NCI-H226 (cell line): Measurements from ENCODE around the gene PLCB4.
"Not testable (repeated sequence)": the region's sequence is repeated elsewhere in the genome, so short reads cannot be mapped to it uniquely, and the experiment has no call there.

ENCODE experiments used
- DNase-seq: peaks from one replicate; pipeline ENCODE4 v3.0.0-alpha.2; 2015

Gene PLCB4

DNA sequence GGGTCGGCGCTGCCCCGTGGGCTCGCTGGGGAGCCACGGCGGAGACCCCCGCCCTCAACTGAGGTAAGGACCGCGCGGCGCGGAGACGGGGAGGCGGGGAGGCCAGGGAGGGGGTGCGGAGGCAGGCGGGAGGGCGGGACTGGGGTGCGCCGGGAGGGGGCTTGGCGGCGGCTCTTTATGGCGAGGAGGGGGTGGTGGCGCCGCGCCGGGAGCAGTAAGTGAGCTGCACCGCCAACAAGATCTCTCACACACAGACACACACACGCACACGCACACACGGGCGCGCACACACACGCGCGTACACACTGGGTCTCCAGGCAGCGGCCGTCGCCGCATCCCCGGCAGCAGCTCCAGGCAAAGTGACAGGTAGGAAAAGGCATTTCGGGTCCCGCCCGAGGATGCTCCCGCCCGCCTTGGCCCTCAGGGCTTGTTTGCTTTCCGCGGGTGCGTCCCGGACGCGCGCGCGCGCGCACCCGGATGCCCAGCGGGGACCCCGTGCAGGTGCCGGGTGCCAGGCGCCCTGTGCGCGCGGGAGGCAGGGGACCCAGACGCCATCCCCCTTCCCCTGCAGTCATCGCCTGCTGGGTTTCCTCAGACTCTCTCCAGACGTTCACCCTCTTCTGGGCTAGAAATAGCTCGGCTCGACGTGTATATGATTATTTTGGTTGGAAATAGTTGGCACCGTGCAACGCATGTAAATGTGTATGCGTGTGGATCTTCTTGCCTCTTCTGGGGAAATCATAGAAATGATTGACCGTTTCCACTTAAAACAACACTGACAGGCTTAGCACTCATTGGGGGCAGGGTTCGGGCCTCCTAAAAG lies at the start of gene PLCB4:
Gene PLCB4 (plus strand): TSS at position 247 of the 823 bp plus-strand sequence. CDS start 238,728 bp downstream, outside the sequence.
- DNase-seq, result peak; percentile 76

DNA sequence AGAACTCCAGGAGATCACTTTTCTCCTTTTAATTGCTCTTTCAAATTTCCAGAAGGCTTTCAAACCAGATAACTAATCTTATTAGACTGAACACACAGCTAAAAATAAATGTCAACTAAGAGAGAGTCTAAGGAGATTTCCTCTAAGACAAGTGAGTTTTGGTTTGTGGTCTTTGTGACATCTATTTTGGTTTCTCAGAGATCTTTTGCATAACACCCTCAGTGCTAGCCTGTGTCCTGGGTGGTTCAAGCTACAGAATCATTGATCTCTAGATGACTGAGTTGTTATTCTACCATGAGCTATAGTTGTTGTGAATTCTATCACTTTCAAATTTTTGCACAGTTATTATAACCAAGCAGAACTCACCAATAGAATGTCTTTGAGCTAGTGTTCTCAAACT lies 49.1 kb upstream of the PLCB4 start:
- DNase-seq, result no peak

DNA sequence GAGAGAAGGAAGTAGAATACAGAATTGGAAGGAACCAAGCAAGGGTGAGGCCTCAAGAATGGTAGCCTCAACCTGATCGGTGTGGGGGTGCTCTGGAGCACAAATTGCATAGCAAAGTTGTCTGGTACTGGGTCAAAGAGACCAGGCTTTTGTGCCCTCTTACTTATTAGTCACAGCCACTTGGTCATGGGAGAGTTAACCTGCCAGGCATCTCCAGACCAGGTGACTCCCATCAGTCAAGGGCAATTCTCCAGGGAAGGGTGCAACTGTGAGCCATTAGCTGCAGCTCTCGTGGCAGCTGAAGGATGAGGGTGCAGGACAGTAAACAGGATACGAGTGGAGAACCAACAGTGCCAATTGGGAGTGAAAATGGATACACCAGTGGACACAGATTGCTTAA lies 47.7 kb upstream of the PLCB4 start:
- no peak for DNase-seq

- no peak for DNase-seq
These were observed 47.2 kb upstream of the PLCB4 start for GRCh38 chr20:9021699-9022098.

GRCh38 chr20:9022376-9022775 lies 46.5 kb upstream of the PLCB4 start:
- no peak for DNase-seq

DNA sequence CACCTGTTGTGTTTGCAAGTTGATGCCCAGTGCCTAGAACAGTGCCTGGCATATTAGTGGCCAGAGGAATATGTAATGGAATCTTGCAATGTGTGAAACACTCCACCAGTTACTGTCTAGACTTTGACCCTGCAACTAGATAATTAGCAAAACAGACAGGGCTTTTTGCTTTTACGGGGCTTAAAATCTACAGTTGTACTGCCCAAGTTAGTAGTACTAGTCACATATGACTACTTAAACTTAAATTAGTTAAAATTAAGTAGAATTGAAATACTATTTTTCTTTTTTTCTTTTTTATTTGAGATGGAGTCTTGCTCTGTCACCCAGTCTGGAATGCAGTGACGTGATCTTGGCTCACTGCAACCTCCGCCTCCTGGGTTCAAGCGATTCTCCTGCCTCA lies 44.3 kb upstream of the PLCB4 start:
- no peak for DNase-seq

DNA sequence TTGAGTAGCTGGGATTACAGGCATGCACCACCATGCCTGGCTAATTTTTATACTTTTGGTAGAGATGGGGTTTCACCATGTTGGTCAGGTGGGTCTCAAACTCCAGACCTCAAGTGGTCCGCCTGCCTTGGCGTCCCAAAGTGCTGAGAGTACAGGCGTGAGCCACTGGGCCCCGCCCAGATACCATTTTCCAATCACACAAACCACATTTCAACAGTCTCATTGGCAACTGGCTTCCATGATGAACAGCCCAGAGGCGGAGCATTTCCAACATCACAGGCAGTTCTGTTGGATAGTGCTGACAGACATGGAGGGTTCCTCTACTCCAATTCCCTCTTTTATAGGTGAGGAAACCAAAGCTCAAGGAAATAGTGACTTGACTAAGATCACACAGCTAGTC lies 43.9 kb upstream of the PLCB4 start:
- no peak for DNase-seq

DNA sequence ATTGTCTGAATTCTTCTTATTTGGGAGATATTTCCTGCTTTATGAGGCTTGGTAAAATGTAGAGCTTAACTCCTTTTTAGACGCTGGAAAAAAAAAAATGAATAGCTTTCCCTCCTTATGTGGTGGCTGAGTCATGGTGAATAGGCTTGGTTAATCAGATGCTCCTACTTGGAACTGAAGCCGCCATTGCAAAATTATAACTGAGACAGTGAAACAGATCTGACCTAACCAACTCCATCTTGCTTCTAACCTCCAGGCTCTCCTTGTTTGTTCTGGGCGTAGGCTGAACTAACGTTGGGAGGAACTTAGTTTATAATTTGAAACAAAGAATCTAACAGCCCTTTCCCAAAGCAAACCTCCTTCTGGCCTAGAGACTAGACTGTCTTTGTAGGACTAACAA lies 43.2 kb upstream of the PLCB4 start:
- DNase-seq, result peak; percentile 20

GRCh38 chr20:9027626-9028025 lies 41.3 kb upstream of the PLCB4 start:
- no peak for DNase-seq

DNA sequence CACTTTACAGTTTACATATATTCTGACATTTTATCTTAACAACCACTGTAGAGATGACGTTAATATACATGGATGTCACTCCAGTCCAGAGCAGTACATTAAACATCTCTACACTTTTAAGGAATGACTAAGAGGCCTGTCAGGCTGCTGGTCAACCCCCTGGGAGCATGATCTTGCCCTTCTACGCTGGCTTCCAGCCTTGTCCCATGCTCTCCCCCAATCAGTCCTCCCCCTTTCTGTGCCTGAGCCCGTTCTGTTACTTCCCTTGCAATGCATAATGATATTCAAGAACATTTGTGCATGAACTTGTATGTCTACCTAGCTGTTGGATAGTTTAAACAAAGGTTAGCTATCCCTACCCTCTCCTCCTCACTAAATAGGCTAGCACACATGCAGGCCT lies 40.5 kb upstream of the PLCB4 start:
- DNase-seq, result no peak

DNA sequence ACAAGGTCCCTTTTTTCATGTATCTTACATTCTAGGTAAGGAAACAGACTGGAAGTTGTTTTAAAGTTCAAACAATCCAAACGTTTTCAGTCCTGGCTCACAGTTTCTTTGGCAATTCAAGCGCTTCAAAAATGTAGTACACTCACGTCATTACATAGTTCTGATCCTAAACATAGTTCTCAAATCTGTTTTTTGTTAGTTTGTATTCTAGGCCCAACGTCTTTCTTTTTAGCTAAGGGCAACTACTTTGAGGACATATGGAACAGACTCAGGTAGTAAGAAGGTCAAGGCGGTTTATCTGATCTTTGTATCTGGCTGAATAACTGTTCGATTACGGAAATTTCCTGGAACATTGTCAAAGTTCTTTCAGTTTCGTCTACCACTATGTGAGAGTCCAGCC lies 36.9 kb upstream of the PLCB4 start:
- no peak for DNase-seq

GRCh38 chr20:9032758-9033157 lies 36.1 kb upstream of the PLCB4 start:
- no peak for DNase-seq

DNA sequence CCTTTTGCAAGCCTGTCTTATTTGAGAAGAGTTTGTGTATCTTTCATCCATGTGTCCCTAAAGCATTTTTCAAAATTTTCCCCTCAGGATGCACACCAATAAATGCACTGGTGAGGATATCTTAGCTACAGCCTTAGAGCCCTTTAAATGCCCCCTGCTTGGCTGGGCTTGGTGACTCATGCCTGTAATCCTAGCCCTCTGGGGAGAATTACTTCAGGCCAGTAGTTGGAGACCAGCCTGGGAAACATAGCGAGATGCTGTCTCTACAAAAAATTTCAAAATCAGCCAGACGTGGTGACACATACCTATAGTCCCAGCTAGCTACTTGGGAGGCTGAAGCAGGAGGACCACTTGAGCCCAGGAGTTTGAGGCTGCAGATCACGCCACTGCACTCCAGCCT lies 33.8 kb upstream of the PLCB4 start:
- DNase-seq, result peak; percentile 79

GRCh38 chr20:9036593-9036992 lies 32.3 kb upstream of the PLCB4 start:
- DNase-seq, result peak; percentile 46

GRCh38 chr20:9038791-9039535 lies 29.9 kb upstream of the PLCB4 start:
- DNase-seq, result no peak

DNA sequence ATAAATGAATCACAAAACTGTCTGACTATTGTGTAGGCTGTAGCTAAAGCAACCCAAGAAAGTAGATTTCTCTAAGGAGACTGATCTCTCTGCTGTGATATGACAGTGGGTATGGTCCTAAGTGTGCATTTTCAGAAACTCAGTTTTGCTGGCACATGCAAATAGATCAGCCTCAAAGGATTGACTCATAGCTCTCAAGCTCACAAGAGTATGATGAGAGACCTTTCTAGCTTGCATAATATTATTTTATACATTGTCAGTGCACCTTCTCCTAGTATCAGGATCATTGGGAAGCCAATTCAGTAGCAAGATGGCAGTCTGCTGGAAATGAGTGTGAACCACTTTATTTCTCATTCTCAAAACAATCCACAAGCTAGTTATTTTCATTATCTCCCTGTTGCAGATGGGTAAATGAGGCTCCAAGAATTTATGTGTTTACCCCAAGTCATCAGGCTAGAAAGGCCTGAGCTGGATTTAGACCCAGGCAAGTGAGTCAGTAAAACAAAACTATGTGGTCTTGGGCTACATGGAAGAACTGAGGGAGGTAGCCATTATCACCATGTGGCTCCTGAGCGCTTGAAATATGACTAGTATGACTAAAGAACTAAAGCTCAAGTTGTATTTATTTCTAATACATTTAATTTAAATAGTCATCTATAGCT lies 27.9 kb upstream of the PLCB4 start:
- DNase-seq, result no peak

DNA sequence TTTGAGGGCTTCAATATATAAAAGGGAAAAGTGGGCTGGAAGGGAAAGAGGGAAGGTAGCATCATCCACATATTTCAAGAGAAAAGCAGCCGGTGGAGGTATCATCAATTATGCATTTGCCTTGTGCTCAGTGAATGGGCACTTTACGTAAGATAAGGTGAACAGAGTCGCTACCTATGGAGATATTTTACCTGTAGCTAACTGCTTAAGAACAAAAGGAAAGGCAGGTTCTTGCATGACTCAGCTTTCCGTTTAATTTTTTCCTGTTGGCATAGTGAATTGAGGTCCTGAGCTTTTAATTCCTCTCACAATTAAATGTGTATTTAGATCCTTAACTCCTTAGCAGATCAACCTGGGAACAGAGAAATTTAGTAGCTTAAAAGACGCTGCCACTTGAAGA lies 25.5 kb upstream of the PLCB4 start:
- no peak for DNase-seq

DNA sequence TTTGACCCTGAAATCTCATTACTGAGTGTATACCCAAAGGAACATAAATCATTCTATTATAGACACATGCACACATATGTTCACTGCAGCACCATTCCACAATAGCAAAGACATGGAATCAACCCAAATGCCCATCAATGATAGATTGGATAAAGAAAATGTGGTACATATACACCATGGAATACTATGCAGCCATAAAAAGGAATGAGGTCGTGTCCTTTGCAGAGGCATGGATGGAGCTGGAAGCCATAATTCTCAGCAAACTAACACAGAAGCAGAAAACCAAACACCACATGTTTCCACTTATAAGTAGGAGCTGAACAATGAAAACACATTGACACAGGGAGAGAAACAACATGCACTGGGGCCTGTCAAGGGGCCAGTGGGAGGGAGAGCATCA lies 21.0 kb upstream of the PLCB4 start:
- not testable (repeated sequence) for DNase-seq

DNA sequence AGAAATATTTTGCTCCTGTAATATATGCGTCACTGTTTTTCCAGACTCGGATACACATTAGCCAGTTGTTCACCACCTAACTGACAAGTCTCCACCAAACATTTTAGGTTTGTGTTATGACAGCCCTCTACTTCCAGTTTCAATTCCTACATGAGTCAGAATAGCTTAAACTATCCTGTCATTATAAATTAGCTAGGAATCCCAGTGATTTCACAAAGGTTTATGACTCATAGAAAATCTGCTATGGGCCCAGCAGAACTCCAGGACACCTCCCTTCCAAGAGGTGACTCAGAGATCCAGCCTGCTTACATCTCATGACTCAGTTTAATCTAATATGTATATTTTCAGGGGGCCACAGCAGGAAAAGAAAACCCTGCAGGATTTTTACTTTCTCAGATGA lies 17.4 kb upstream of the PLCB4 start:
- peak; percentile 80 for DNase-seq

DNA sequence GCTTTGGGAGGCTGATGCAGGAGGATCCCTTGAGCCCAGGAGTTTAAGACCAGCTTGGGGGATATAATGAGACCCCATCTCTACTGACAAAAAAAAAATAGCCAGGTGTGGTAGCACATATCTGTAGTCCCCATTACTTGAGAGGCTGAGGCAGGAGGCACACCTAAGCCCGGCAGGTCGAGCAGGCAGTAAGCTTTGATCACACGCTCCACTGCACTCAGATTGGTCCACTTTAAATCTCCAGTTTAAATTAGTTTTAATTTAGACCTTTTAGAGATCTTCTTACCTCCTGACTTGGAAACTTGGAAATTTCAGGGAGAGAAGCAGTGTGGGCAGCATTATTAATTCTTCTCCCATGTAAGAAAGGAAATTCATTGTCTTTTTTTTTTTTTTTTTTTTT lies 16.8 kb upstream of the PLCB4 start:
- no peak for DNase-seq

GRCh38 chr20:9053108-9053507 lies 15.8 kb upstream of the PLCB4 start:
- no peak for DNase-seq

GRCh38 chr20:9054176-9054575 lies 14.7 kb upstream of the PLCB4 start:
- no peak for DNase-seq

DNA sequence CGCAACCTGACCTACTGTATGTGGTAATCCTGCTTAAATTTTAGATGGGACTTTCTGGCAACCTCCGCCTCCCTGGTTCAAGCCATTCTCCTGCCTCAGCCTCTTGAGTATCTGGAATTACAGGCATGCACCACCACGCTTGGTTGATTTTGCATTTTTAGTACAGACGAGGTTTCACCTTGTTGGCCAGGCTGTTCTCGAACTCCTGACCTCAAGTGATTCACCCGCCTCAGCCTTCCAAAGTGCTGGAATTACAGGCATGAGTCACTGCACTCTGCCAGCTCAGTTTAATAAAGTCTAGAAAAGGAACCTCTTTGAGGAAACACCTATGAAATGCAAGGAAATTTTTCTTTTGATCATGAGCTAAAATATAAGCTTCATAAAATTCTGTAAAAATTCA lies 9.0 kb upstream of the PLCB4 start:
- DNase-seq, result peak; percentile 36

- no peak for DNase-seq
These were observed 7.5 kb upstream of the PLCB4 start for GRCh38 chr20:9061434-9061833.
